HL-60 (cell line): ENCODE data around the gene KBTBD7.

Experiments
- CTCF ChIP-seq: IDR thresholded peaks from one replicate; pipeline ENCODE4 v1.5.1; 2011; ENCODE audit warnings: low read length, control low read depth, inconsistent platforms; ENCODE audit not compliant: insufficient read depth
- GABPA ChIP-seq: IDR thresholded peaks from 2 replicates; pipeline ENCODE4 v1.6.1; 2012; ENCODE audit warnings: low read depth
- POLR2AphosphoS5 ChIP-seq: IDR thresholded peaks from 2 replicates; pipeline ENCODE4 v1.6.1; 2012; ENCODE audit warnings: low read depth
- REST ChIP-seq: IDR thresholded peaks from 2 replicates; pipeline ENCODE4 v1.6.1; 2012; ENCODE audit warnings: low read depth; ENCODE audit not compliant: insufficient replicate concordance
- SPI1 ChIP-seq: IDR thresholded peaks from 2 replicates; pipeline ENCODE4 v1.6.1; 2012; ENCODE audit warnings: low read depth, mild to moderate bottlenecking, borderline replicate concordance

GRCh38 chr13:41220401-41220800 lies 26.0 kb upstream of the KBTBD7 start:
- TF ChIP-seq SPI1 (no peak), CTCF (no peak), GABPA (no peak), REST (no peak), POLR2AphosphoS5 (no peak)
